ENCODE measurements around the gene PARP14.
"Not testable (repeated sequence)": the region's sequence is repeated elsewhere in the genome, so short reads cannot be mapped to it uniquely, and the experiment has no call there.

PARP14 gene

GRCh38 chr3:122727766-122728165, 47.1 kb downstream of the PARP14 start:
- no peak for DNase-seq

- DNase-seq = no peak
These were observed 47.5 kb downstream of the PARP14 start for GRCh38 chr3:122728186-122728585.

GRCh38 chr3:122728756-122729514, 48.3 kb downstream of the PARP14 start:
- no peak for DNase-seq

- no peak for DNase-seq
These were observed 49.6 kb downstream of the PARP14 start for GRCh38 chr3:122730240-122730639.

GRCh38 chr3:122732682-122733525, 52.3 kb downstream of the PARP14 start:
- not testable (repeated sequence) for DNase-seq

GRCh38 chr3:122739172-122739571, 58.5 kb downstream of the PARP14 start:
- no peak for DNase-seq

- no peak for DNase-seq
These were observed 61.6 kb downstream of the PARP14 start for GRCh38 chr3:122742234-122742633.

GRCh38 chr3:122743581-122744120, 63.0 kb downstream of the PARP14 start:
- no peak for DNase-seq

- DNase-seq = no peak
These were observed 64.9 kb downstream of the PARP14 start for GRCh38 chr3:122745369-122746021.

- DNase-seq = not testable (repeated sequence)
These were observed 66.7 kb downstream of the PARP14 start for GRCh38 chr3:122747295-122747694.

GRCh38 chr3:122748347-122748746, 67.7 kb downstream of the PARP14 start:
- DNase-seq = no peak

- peak; percentile 57 for DNase-seq
These were observed 74.3 kb downstream of the PARP14 start for GRCh38 chr3:122754929-122755328.

- DNase-seq = no peak
These were observed 74.9 kb downstream of the PARP14 start for GRCh38 chr3:122755491-122755890.

GRCh38 chr3:122758877-122759560, 78.4 kb downstream of the PARP14 start:
- no peak for DNase-seq

- DNase-seq = no peak
These were observed 80.0 kb downstream of the PARP14 start for GRCh38 chr3:122760453-122761271.

GRCh38 chr3:122766430-122766829, 85.8 kb downstream of the PARP14 start:
- DNase-seq = no peak

GRCh38 chr3:122767540-122768372, 87.1 kb downstream of the PARP14 start:
- no peak for DNase-seq

GRCh38 chr3:122770521-122771202, 90.0 kb downstream of the PARP14 start:
- DNase-seq = no peak

- no peak for DNase-seq
These were observed 92.2 kb downstream of the PARP14 start for GRCh38 chr3:122772827-122773226.

- no peak for DNase-seq
These were observed 93.4 kb downstream of the PARP14 start for GRCh38 chr3:122773944-122774509.
